H9 (cell line): ENCODE results near the gene POLE2. TPM values are rescaled to one million over a fixed set of nuclear protein-coding genes. Genes with fewer than 3 reads are reported as not detected.

Source experiments
- DNase-seq: peaks from one replicate; pipeline ENCODE4 v3.0.0-alpha.2; 2017
- H2AFZ ChIP-seq: one replicate; pipeline ENCODE4 v1.6.1; 2013; ENCODE audit warnings: mild to moderate bottlenecking, low read length, control low read depth, moderate library complexity
- H2AK5ac ChIP-seq: 2 replicates; pipeline ENCODE4 v1.6.1; 2013; ENCODE audit warnings: low read length, control low read depth, mixed read lengths; ENCODE audit not compliant: insufficient read length
- H2BK120ac ChIP-seq: one replicate; pipeline ENCODE4 v1.6.1; 2013; ENCODE audit warnings: low read depth, mild to moderate bottlenecking, low read length, control low read depth, inconsistent platforms; ENCODE audit not compliant: poor library complexity, severe bottlenecking
- H2BK12ac ChIP-seq: 2 replicates; pipeline ENCODE4 v1.6.1; 2013; ENCODE audit warnings: low read length, control low read depth, mixed read lengths, low read depth; ENCODE audit not compliant: insufficient read length
- H2BK15ac ChIP-seq: 2 replicates; pipeline ENCODE4 v1.6.1; 2013; ENCODE audit warnings: low read depth, low read length, control low read depth
- H2BK20ac ChIP-seq: one replicate; pipeline ENCODE4 v1.6.1; 2013; ENCODE audit warnings: low read depth, mild to moderate bottlenecking, low read length, control low read depth, inconsistent platforms; ENCODE audit not compliant: poor library complexity, severe bottlenecking
- H2BK5ac ChIP-seq: 2 replicates; pipeline ENCODE4 v1.6.1; 2013; ENCODE audit warnings: low read length, control low read depth, mixed read lengths; ENCODE audit not compliant: insufficient read length
- H3K14ac ChIP-seq: 2 replicates; pipeline ENCODE4 v1.6.1; 2013; ENCODE audit warnings: low read length, control low read depth; ENCODE audit not compliant: insufficient read depth
- H3K18ac ChIP-seq: 2 replicates; pipeline ENCODE4 v1.6.1; 2013; ENCODE audit warnings: low read depth, mild to moderate bottlenecking, mixed read lengths, low read length, control low read depth; ENCODE audit not compliant: insufficient read length
- H3K23ac ChIP-seq: 2 replicates; pipeline ENCODE4 v1.6.1; 2013; ENCODE audit warnings: low read length, control low read depth, mixed read lengths, low read depth; ENCODE audit not compliant: insufficient read length
- H3K23me2 ChIP-seq: 2 replicates; pipeline ENCODE4 v1.6.1; 2013; ENCODE audit warnings: low read depth, mild to moderate bottlenecking, mixed read lengths, low read length, control low read depth; ENCODE audit not compliant: insufficient read length, poor library complexity, severe bottlenecking
- H3K27ac ChIP-seq: 2 replicates; pipeline ENCODE4 v1.5.1; 2013; ENCODE audit warnings: low read length, control low read depth, mixed read lengths, low read depth; ENCODE audit not compliant: insufficient read length
- H3K27me3 ChIP-seq: 2 replicates; pipeline ENCODE4 v1.6.1; 2013; ENCODE audit warnings: low read length, control low read depth, inconsistent platforms; ENCODE audit not compliant: insufficient read depth
- H3K4ac ChIP-seq: 2 replicates; pipeline ENCODE4 v1.6.1; 2013; ENCODE audit warnings: low read depth, mild to moderate bottlenecking, control low read depth, inconsistent platforms, low read length, moderate library complexity
- H3K4me1 ChIP-seq: 2 replicates; pipeline ENCODE4 v1.6.1; 2013; ENCODE audit warnings: low read length, control low read depth, inconsistent platforms; ENCODE audit not compliant: insufficient read depth
- H3K4me2 ChIP-seq: 2 replicates; pipeline ENCODE4 v1.6.1; 2013; ENCODE audit warnings: low read length, control low read depth, mixed read lengths; ENCODE audit not compliant: insufficient read length, insufficient read depth
- H3K56ac ChIP-seq: 2 replicates; pipeline ENCODE4 v1.6.1; 2013; ENCODE audit warnings: low read depth, mild to moderate bottlenecking, mixed read lengths, low read length, control low read depth; ENCODE audit not compliant: insufficient read length
- H3K79me1 ChIP-seq: 2 replicates; pipeline ENCODE4 v1.6.1; 2013; ENCODE audit warnings: low read depth, mild to moderate bottlenecking, moderate library complexity, low read length, control low read depth, inconsistent platforms; ENCODE audit not compliant: insufficient read depth, poor library complexity, severe bottlenecking
- H3K79me2 ChIP-seq: 2 replicates; pipeline ENCODE4 v1.6.1; 2013; ENCODE audit warnings: low read length, control low read depth, inconsistent platforms; ENCODE audit not compliant: insufficient read depth
- H3K9ac ChIP-seq: 2 replicates; pipeline ENCODE4 v1.6.1; 2013; ENCODE audit warnings: low read length, control low read depth, mixed read lengths; ENCODE audit not compliant: insufficient read length; ENCODE audit errors: extremely low read depth
- H3K9me3 ChIP-seq: one replicate; pipeline ENCODE4 v1.6.1; 2013; ENCODE audit warnings: low read depth, low read length, inconsistent platforms; ENCODE audit not compliant: control insufficient read depth
- H3T11ph ChIP-seq: one replicate; pipeline ENCODE4 v1.6.1; 2013; ENCODE audit warnings: mild to moderate bottlenecking, low read length, control low read depth, inconsistent platforms
- H4K20me1 ChIP-seq: one replicate; pipeline ENCODE4 v1.6.1; 2013; ENCODE audit not compliant: control insufficient read depth, insufficient read length, insufficient read depth
- H4K5ac ChIP-seq: 2 replicates; pipeline ENCODE4 v1.6.1; 2013; ENCODE audit warnings: low read depth, mild to moderate bottlenecking, mixed read lengths, low read length, control low read depth; ENCODE audit not compliant: insufficient read length
- H4K8ac ChIP-seq: replicated peaks from 2 replicates; pipeline ENCODE4 v1.6.1; 2013; ENCODE audit warnings: low read length, control low read depth, mixed read lengths, low read depth; ENCODE audit not compliant: insufficient read length
- H4K91ac ChIP-seq: 2 replicates; pipeline ENCODE4 v1.6.1; 2013; ENCODE audit warnings: low read depth, mild to moderate bottlenecking, moderate library complexity, mixed read lengths, low read length, control low read depth; ENCODE audit not compliant: insufficient read length
- H3K27ac Mint-ChIP-seq, 3 experiments: 2 replicates in 2 of 3; 3 replicates in 1 of 3; pipeline ENCODE4 v1.8.0; 2020 to 2021; ENCODE audit warnings: mixed read lengths in 3 of 3, mild to moderate bottlenecking in 1 of 3, moderate library complexity in 1 of 3
- H3K27me3 Mint-ChIP-seq: 2 replicates; pipeline ENCODE4 v1.8.0; 2021; ENCODE audit warnings: low read depth, mild to moderate bottlenecking, moderate library complexity, mixed read lengths
- H3K36me3 Mint-ChIP-seq, 3 experiments: 2 replicates in 2 of 3; 3 replicates in 1 of 3; pipeline ENCODE4 v1.8.0; 2020 to 2021; ENCODE audit warnings: low read depth in 3 of 3, mixed read lengths in 3 of 3; ENCODE audit not compliant: insufficient read depth in 1 of 3
- H3K4me1 Mint-ChIP-seq, 2 experiments: 2 replicates each; pipeline ENCODE4 v1.8.0; 2020; ENCODE audit warnings: mixed read lengths in 2 of 2
- H3K4me3 Mint-ChIP-seq, 2 experiments: 2 replicates in 1 of 2; 3 replicates in 1 of 2; pipeline ENCODE4 v1.8.0; 2020 to 2021; ENCODE audit warnings: mild to moderate bottlenecking in 2 of 2, mixed read lengths in 2 of 2, moderate library complexity in 1 of 2
- H3K9me3 Mint-ChIP-seq, 2 experiments: 2 replicates in 1 of 2; 3 replicates in 1 of 2; pipeline ENCODE4 v1.8.0; 2020; ENCODE audit warnings: mild to moderate bottlenecking in 2 of 2, mixed read lengths in 2 of 2, moderate library complexity in 1 of 2
- WGBS: extraction: QIAGEN DNeasy Blood & Tissue Kit; methylation state at CpG from one replicate; pipeline ENCODE4 v1.1.7; 2013; ENCODE audit warnings: missing lambda C conversion rate, low lambda C conversion rate, mixed read lengths; ENCODE audit not compliant: insufficient read length; ENCODE audit errors: extremely low coverage; 5-methylcytosine and 5-hydroxymethylcytosine counted together
- total RNA-seq: library from RNA; stranded (reverse); gene quantifications from 2 replicates; pipeline ENCODE4 v1.2.1, GENCODE V29; 2021
- TF ChIP-seq, protein P1 (sequence below): fragments of 200-600 bp; sonication (generic); conservative IDR thresholded peaks from 3 replicates; pipeline ENCODE4 v1.8.0; 2021; ENCODE audit warnings: antibody characterized with exemption, mild to moderate bottlenecking

The POLE2 gene
- total RNA-seq, 1 experiment from 2014 or later = 25.7 TPM

- H3K27ac ChIP-seq = no peak overlapping the region
- no peak overlapping the region for H3K14ac ChIP-seq
- H3K36me3 Mint-ChIP-seq = peaks cover 4 to 16% (median 6%) of the 10 kb centered on the region in 3 experiments; a peak in 6 of 7 replicates
- H3K56ac ChIP-seq = no peak overlapping the region
- H3K9me3 ChIP-seq = no peaks in the 10 kb centered on the region
- no peaks in the 10 kb centered on the region; the same call in 1 of the 2 replicates for H3K4me1 ChIP-seq
- H3K27me3 ChIP-seq = no peaks in the 10 kb centered on the region
- no peak overlapping the region for H2AK5ac ChIP-seq
- H3K27me3 Mint-ChIP-seq = peaks cover 30% of the 10 kb centered on the region
- no peaks in the 10 kb centered on the region for H4K20me1 ChIP-seq
- H3T11ph ChIP-seq = no peak overlapping the region
- no peak overlapping the region for H2AFZ ChIP-seq
- no peak overlapping the region for H3K23ac ChIP-seq
- H2BK5ac ChIP-seq = no peak overlapping the region
- H3K23me2 ChIP-seq = peaks cover 5% of the 10 kb centered on the region
- H3K4me2 ChIP-seq = peak overlapping the region; percentile 17
- H3K9me3 Mint-ChIP-seq = peaks cover 0 to 3% of the 10 kb centered on the region in 2 experiments; a peak in 1 of 5 replicates
- H2BK120ac ChIP-seq = no peak overlapping the region
- no peak overlapping the region for H4K5ac ChIP-seq
- H2BK15ac ChIP-seq = no peak overlapping the region
- H2BK20ac ChIP-seq = no peak overlapping the region
- H2BK12ac ChIP-seq = no peak overlapping the region
- peaks cover 22 to 35% of the 10 kb centered on the region in 2 experiments for H3K4me1 Mint-ChIP-seq
- TF ChIP-seq, protein P1, sequence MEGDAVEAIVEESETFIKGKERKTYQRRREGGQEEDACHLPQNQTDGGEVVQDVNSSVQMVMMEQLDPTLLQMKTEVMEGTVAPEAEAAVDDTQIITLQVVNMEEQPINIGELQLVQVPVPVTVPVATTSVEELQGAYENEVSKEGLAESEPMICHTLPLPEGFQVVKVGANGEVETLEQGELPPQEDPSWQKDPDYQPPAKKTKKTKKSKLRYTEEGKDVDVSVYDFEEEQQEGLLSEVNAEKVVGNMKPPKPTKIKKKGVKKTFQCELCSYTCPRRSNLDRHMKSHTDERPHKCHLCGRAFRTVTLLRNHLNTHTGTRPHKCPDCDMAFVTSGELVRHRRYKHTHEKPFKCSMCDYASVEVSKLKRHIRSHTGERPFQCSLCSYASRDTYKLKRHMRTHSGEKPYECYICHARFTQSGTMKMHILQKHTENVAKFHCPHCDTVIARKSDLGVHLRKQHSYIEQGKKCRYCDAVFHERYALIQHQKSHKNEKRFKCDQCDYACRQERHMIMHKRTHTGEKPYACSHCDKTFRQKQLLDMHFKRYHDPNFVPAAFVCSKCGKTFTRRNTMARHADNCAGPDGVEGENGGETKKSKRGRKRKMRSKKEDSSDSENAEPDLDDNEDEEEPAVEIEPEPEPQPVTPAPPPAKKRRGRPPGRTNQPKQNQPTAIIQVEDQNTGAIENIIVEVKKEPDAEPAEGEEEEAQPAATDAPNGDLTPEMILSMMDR = no peak
- H3K79me1 ChIP-seq = no peaks in the 10 kb centered on the region
- WGBS = no CpG with 5 or more reads among the region's 8 CpGs
- H3K4ac ChIP-seq = no peak overlapping the region
- H4K91ac ChIP-seq = no peak overlapping the region
- peak overlapping the region; percentile 86 to 93 for H3K4me3 Mint-ChIP-seq
- no peak for DNase-seq
- no peak overlapping the region for H4K8ac ChIP-seq
- no peak overlapping the region for H3K9ac ChIP-seq
- no peak overlapping the region for H3K18ac ChIP-seq
- H3K27ac Mint-ChIP-seq = peak overlapping the region in 2 of 3 experiments; percentile 96 to 97; a peak in 4 of 7 replicates
- 0 out of 2 replicates have a peak, but pooled peaks cover 4% of the 10 kb centered on the region for H3K79me2 ChIP-seq
Observed at GRCh38 chr14:49688701-49689030, 652 bp upstream of the POLE2 start.
